SKM-1 treated with dmso at 0.1 percent for 144 hours (cell line): ENCODE results near the gene CD160.
A peak's percentile ranks its signal among the peaks of the same experiment; 100 is the strongest.
"Not testable (repeated sequence)": the region's sequence is repeated elsewhere in the genome, so short reads cannot be mapped to it uniquely, and the experiment has no call there.

Source experiments
- DNase-seq: peaks from one replicate; lab custom pipeline; 2025; ENCODE audit not compliant: unreplicated experiment; lab: John Stamatoyannopoulos, UW

Gene CD160

GRCh38 chr1:145719230-145720079 lies at the start of gene CD160:
CD160 (plus strand) TSS chr1:145719499; CDS start chr1:145728328, 8,829 bp downstream.
- no peak for DNase-seq

- DNase-seq = not testable (repeated sequence)
Observed at GRCh38 chr1:145670995-145671745, 48.1 kb upstream of the CD160 start.

GRCh38 chr1:145673217-145673616 lies 46.1 kb upstream of the CD160 start:
- DNase-seq = not testable (repeated sequence)

GRCh38 chr1:145684858-145685257 lies 34.4 kb upstream of the CD160 start:
- DNase-seq = not testable (repeated sequence)

- DNase-seq = not testable (repeated sequence)
Observed at GRCh38 chr1:145686078-145686477, 33.2 kb upstream of the CD160 start.

- DNase-seq = no peak
Observed at GRCh38 chr1:145688328-145688727, 31.0 kb upstream of the CD160 start.

- DNase-seq = no peak
Observed at GRCh38 chr1:145688924-145689323, 30.4 kb upstream of the CD160 start.

GRCh38 chr1:145689922-145690321 lies 29.4 kb upstream of the CD160 start:
- DNase-seq = no peak

GRCh38 chr1:145690587-145691558 lies 28.4 kb upstream of the CD160 start:
- no peak for DNase-seq

- DNase-seq = no peak
Observed at GRCh38 chr1:145692785-145693443, 26.4 kb upstream of the CD160 start.

GRCh38 chr1:145695821-145696629 lies 23.3 kb upstream of the CD160 start:
- peak; percentile 86 for DNase-seq

- no peak for DNase-seq
Observed at GRCh38 chr1:145696630-145696960, 22.7 kb upstream of the CD160 start.

- no peak for DNase-seq
Observed at GRCh38 chr1:145701306-145701862, 17.9 kb upstream of the CD160 start.

- DNase-seq = no peak
Observed at GRCh38 chr1:145702052-145702451, 17.2 kb upstream of the CD160 start.

GRCh38 chr1:145702826-145703225 lies 16.5 kb upstream of the CD160 start:
- DNase-seq = no peak

GRCh38 chr1:145705622-145706021 lies 13.7 kb upstream of the CD160 start:
- no peak for DNase-seq

GRCh38 chr1:145706086-145706664 lies 13.1 kb upstream of the CD160 start:
- DNase-seq = no peak

GRCh38 chr1:145707183-145707867 lies 12.0 kb upstream of the CD160 start, which contains the start of gene PDZK1:
PDZK1 (minus strand) TSS chr1:145707368; CDS start chr1:145688021, 19,347 bp downstream.
- DNase-seq = no peak
